Mononuclear cell (primary cell): ENCODE results near the gene UMOD. TPM values are rescaled to one million over a fixed set of nuclear protein-coding genes. Genes with fewer than 3 reads are reported as not detected.
"Not testable (repeated sequence)": the region's sequence is repeated elsewhere in the genome, so short reads cannot be mapped to it uniquely, and the experiment has no call there.

Experiments used
- H3K27me3 ChIP-seq: 2 replicates; pipeline ENCODE4 v1.6.0; 2011; ENCODE audit warnings: low read length, control low read depth; ENCODE audit not compliant: insufficient read depth
- H3K4me1 ChIP-seq: 2 replicates; pipeline ENCODE4 v1.5.1; 2011; ENCODE audit warnings: mild to moderate bottlenecking, low read length, control low read depth; ENCODE audit not compliant: insufficient read depth
- H3K4me3 ChIP-seq: 2 replicates; pipeline ENCODE4 v1.5.1; 2011; ENCODE audit warnings: mild to moderate bottlenecking, low read length, moderate library complexity
- H3K9me3 ChIP-seq: 2 replicates; pipeline ENCODE4 v1.5.1; 2011; ENCODE audit warnings: low read depth, mild to moderate bottlenecking, control low read depth, low read length
- total RNA-seq: library from RNA; depleted of rRNA; stranded (reverse); fragments of >200 nt; gene quantifications from one replicate; pipeline ENCODE4 v1.2.3, GENCODE V29; 2012

Gene UMOD
- total RNA-seq, 1 donor = not detected

- Histone ChIP-seq H3K9me3 (no peaks in the 10 kb centered on the region), H3K4me3 (no peak overlapping the region), H3K27me3 (no peaks in the 10 kb centered on the region), H3K4me1 (no peaks in the 10 kb centered on the region)
Measured at GRCh38 chr16:20344611-20345010, 7.9 kb downstream of the UMOD start.

- Histone ChIP-seq H3K27me3 (no peaks in the 10 kb centered on the region), H3K9me3 (no peaks in the 10 kb centered on the region), H3K4me3 (no peak overlapping the region), H3K4me1 (no peaks in the 10 kb centered on the region)
Measured at GRCh38 chr16:20339744-20340143, 12.8 kb downstream of the UMOD start.

- Histone ChIP-seq H3K9me3 (no peaks in the 10 kb centered on the region), H3K27me3 (no peaks in the 10 kb centered on the region), H3K4me3 (no peak overlapping the region), H3K4me1 (no peaks in the 10 kb centered on the region)
Measured at GRCh38 chr16:20336955-20337354, 15.6 kb downstream of the UMOD start.

GRCh38 chr16:20334396-20334795 is 18.1 kb downstream of the UMOD start:
- H3K4me3 ChIP-seq = no peak overlapping the region
- no peaks in the 10 kb centered on the region for H3K27me3 ChIP-seq
- H3K4me1 ChIP-seq = no peaks in the 10 kb centered on the region
- H3K9me3 ChIP-seq = no peaks in the 10 kb centered on the region

- H3K4me1 ChIP-seq = no peaks in the 10 kb centered on the region
Measured at GRCh38 chr16:20333120-20333519, 19.4 kb downstream of the UMOD start.

GRCh38 chr16:20332411-20332810 is 20.1 kb downstream of the UMOD start:
- no peaks in the 10 kb centered on the region for H3K4me1 ChIP-seq
- no peaks in the 10 kb centered on the region for H3K27me3 ChIP-seq
- no peaks in the 10 kb centered on the region for H3K9me3 ChIP-seq
- H3K4me3 ChIP-seq = no peak overlapping the region

More at GRCh38 chr16:20333120-20333519, 19.4 kb downstream of the UMOD start:
- Histone ChIP-seq H3K9me3 (no peaks in the 10 kb centered on the region), H3K27me3 (no peaks in the 10 kb centered on the region), H3K4me3 (no peak overlapping the region)

- H3K4me3 ChIP-seq = no peak overlapping the region
- no peaks in the 10 kb centered on the region for H3K9me3 ChIP-seq
- H3K27me3 ChIP-seq = no peaks in the 10 kb centered on the region
- no peaks in the 10 kb centered on the region for H3K4me1 ChIP-seq
Measured at GRCh38 chr16:20331635-20332034, 20.9 kb downstream of the UMOD start.

GRCh38 chr16:20329392-20330138 is 22.9 kb downstream of the UMOD start:
- no peaks in the 10 kb centered on the region for H3K9me3 ChIP-seq
- no peaks in the 10 kb centered on the region for H3K4me1 ChIP-seq
- H3K27me3 ChIP-seq = no peaks in the 10 kb centered on the region
- H3K4me3 ChIP-seq = no peak overlapping the region

GRCh38 chr16:20327444-20328041 is 25.0 kb downstream of the UMOD start, which contains the start of gene GP2:
Gene GP2 (minus strand): TSS chr16:20327513. CDS start chr16:20326431, 1,082 bp downstream.
- no peaks in the 10 kb centered on the region for H3K4me1 ChIP-seq
- no peaks in the 10 kb centered on the region for H3K27me3 ChIP-seq
- no peaks in the 10 kb centered on the region for H3K9me3 ChIP-seq
- no peak within 1 kb of the TSS for H3K4me3 ChIP-seq

GRCh38 chr16:20326321-20326720 is 26.2 kb downstream of the UMOD start:
- Histone ChIP-seq H3K27me3 (no peaks in the 10 kb centered on the region), H3K4me1 (no peaks in the 10 kb centered on the region), H3K9me3 (no peaks in the 10 kb centered on the region), H3K4me3 (no peak overlapping the region)

GRCh38 chr16:20325005-20325404 is 27.5 kb downstream of the UMOD start:
- no peak overlapping the region for H3K4me3 ChIP-seq

GRCh38 chr16:20323591-20324117 is 28.9 kb downstream of the UMOD start:
- no peaks in the 10 kb centered on the region for H3K9me3 ChIP-seq
- no peaks in the 10 kb centered on the region for H3K4me1 ChIP-seq
- H3K27me3 ChIP-seq = no peaks in the 10 kb centered on the region
- H3K4me3 ChIP-seq = no peak overlapping the region

More at GRCh38 chr16:20325005-20325404, 27.5 kb downstream of the UMOD start:
- no peaks in the 10 kb centered on the region for H3K4me1 ChIP-seq
- H3K9me3 ChIP-seq = no peaks in the 10 kb centered on the region
- H3K27me3 ChIP-seq = no peaks in the 10 kb centered on the region

GRCh38 chr16:20322696-20323095 is 29.8 kb downstream of the UMOD start:
- Histone ChIP-seq H3K9me3 (no peaks in the 10 kb centered on the region), H3K27me3 (no peaks in the 10 kb centered on the region), H3K4me3 (no peak overlapping the region), H3K4me1 (no peaks in the 10 kb centered on the region)

GRCh38 chr16:20321671-20322070 is 30.8 kb downstream of the UMOD start:
- H3K4me3 ChIP-seq = no peak overlapping the region
- no peaks in the 10 kb centered on the region for H3K4me1 ChIP-seq
- no peaks in the 10 kb centered on the region for H3K27me3 ChIP-seq
- no peaks in the 10 kb centered on the region for H3K9me3 ChIP-seq

GRCh38 chr16:20321051-20321450 is 31.5 kb downstream of the UMOD start:
- not testable (repeated sequence) for H3K4me1 ChIP-seq, H3K4me3 ChIP-seq, H3K9me3 ChIP-seq, H3K27me3 ChIP-seq
